Measurements from ENCODE around the gene ARV1. TPM values are rescaled to one million over a fixed set of nuclear protein-coding genes. Genes with fewer than 3 reads are reported as not detected.

ARV1 gene
- total RNA-seq, 1 experiment from 2014 or later, result 4.0 TPM

- Histone ChIP-seq H4K20me1 (ENCODE audit: insufficient read depth) (no peaks in the 10 kb centered on the region), H3K4me2 (ENCODE audit: low read length) (no peak overlapping the region), H3K4me3 (replicated peaks in 1 of 2; ENCODE audit: low read depth in 1 of 2, low read length in 2 of 2) (no peak overlapping the region), H3K9me3 (ENCODE audit: control insufficient read depth in 1 of 2, insufficient read depth in 1 of 2, low read depth in 1 of 2, low read length in 2 of 2) (no peaks in the 10 kb centered on the region), H3K9ac (ENCODE audit: low read length) (no peak overlapping the region), H3K79me2 (ENCODE audit: insufficient read depth, low read length) (peaks cover 11% of the 10 kb centered on the region; the same call in 1 of the 2 replicates), H3K4me1 (ENCODE audit: control insufficient read depth in 1 of 2, insufficient read depth in 2 of 2, low read length in 2 of 2) (peaks cover 7% of the 10 kb centered on the region in 2 experiments; a peak in 2 of 4 replicates), H3K9me2 (ENCODE audit: insufficient read depth) (no peaks in the 10 kb centered on the region), H2AFZ (ENCODE audit: low read depth, low read length, poor library complexity, severe bottlenecking) (no peak overlapping the region), H3K27me3 (ENCODE audit: insufficient read depth, low read length) (no peaks in the 10 kb centered on the region), H3K36me3 (ENCODE audit: control insufficient read depth in 1 of 2, insufficient read depth in 2 of 2, low read length in 2 of 2) (0 out of 4 replicates have a peak, but pooled peaks cover 0 to 2% of the 10 kb centered on the region in 2 experiments), H3K27ac (ENCODE audit: low read depth, low read length) (no peak overlapping the region)
- ChIA-PET CTCF (no interaction called here), RAD21 (ENCODE audit: low non-redundant PET in 1 of 2, low total read pairs in 2 of 2, uncharacterized antibody in 2 of 2, unreplicated experiment in 2 of 2) (no interaction called here), POLR2A (no interaction called here)
- BruUV-seq (replicated peaks), result no TSS peak
- DNase-seq (ENCODE audit: low read depth, low spot score) (no peak), ATAC-seq (no peak)
- intact Hi-C loops (cut with micrococcal nuclease), result no loop called here
- TF ChIP-seq CEBPB (IDR thresholded peaks at IDR 0.05; ENCODE audit: low read depth), result no peak
- TF ChIP-seq SP1 (IDR thresholded peaks at IDR 0.05; ENCODE audit: low read depth), result no peak
- no peak for TF ChIP-seq SIN3A (IDR thresholded peaks at IDR 0.05; ENCODE audit: low read depth)
- no peak for TF ChIP-seq JUND (IDR thresholded peaks at IDR 0.05)
- no peak for TF ChIP-seq ZFX (IDR thresholded peaks at IDR 0.05)
- TF ChIP-seq EZH2phosphoT487 (IDR thresholded peaks at IDR 0.05; ENCODE audit: borderline replicate concordance), result no peak
- TF ChIP-seq ZNF274 (IDR thresholded peaks at IDR 0.05; ENCODE audit: low read depth, low read length), result no peak
- no peak for TF ChIP-seq FOSL1 (IDR thresholded peaks at IDR 0.05; ENCODE audit: low read depth)
- no peak for TF ChIP-seq MAX (IDR thresholded peaks at IDR 0.05)
- no peak for TF ChIP-seq EGR1 (IDR thresholded peaks at IDR 0.05; ENCODE audit: low read depth)
- TF ChIP-seq SRF (IDR thresholded peaks at IDR 0.05; ENCODE audit: low read depth), result no peak
- TF ChIP-seq TCF7L2 (IDR thresholded peaks at IDR 0.05; ENCODE audit: borderline replicate concordance, extremely low read depth, insufficient read depth, insufficient read length), result no peak
- TF ChIP-seq YY1 (IDR thresholded peaks at IDR 0.05; ENCODE audit: extremely low read depth, insufficient replicate concordance, low read depth, low read length), result no peak
- TF ChIP-seq ATF3 (IDR thresholded peaks at IDR 0.05), result no peak
- TF ChIP-seq, protein P1, sequence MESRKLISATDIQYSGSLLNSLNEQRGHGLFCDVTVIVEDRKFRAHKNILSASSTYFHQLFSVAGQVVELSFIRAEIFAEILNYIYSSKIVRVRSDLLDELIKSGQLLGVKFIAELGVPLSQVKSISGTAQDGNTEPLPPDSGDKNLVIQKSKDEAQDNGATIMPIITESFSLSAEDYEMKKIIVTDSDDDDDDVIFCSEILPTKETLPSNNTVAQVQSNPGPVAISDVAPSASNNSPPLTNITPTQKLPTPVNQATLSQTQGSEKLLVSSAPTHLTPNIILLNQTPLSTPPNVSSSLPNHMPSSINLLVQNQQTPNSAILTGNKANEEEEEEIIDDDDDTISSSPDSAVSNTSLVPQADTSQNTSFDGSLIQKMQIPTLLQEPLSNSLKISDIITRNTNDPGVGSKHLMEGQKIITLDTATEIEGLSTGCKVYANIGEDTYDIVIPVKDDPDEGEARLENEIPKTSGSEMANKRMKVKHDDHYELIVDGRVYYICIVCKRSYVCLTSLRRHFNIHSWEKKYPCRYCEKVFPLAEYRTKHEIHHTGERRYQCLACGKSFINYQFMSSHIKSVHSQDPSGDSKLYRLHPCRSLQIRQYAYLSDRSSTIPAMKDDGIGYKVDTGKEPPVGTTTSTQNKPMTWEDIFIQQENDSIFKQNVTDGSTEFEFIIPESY (IDR thresholded peaks at IDR 0.05; ENCODE audit: extremely low read depth, insufficient replicate concordance, low read length), result no peak
- no peak for TF ChIP-seq EZH2 (IDR thresholded peaks at IDR 0.05)
Observed at GRCh38 chr1:230972855-230973271, 6.0 kb upstream of the ARV1 start.

All from HCT116 (cell line).